Stimulated activated CD4-positive, alpha-beta T cell treated with anti-CD3 and anti-CD28 coated beads, Interleukin-1b, Interleukin-23, amount 100 ng/mL, for 24 hours (primary cell): ENCODE data around the gene CHMP5.
A peak's percentile ranks its signal among the peaks of the same experiment; 100 is the strongest.

ENCODE experiments used
- DNase-seq, 4 experiments: peaks; one replicate each; pipeline ENCODE4 v3.0.0-alpha.2; 2020; ENCODE audit warnings: low read depth in 4 of 4, low spot score in 1 of 4

Gene CHMP5

DNA sequence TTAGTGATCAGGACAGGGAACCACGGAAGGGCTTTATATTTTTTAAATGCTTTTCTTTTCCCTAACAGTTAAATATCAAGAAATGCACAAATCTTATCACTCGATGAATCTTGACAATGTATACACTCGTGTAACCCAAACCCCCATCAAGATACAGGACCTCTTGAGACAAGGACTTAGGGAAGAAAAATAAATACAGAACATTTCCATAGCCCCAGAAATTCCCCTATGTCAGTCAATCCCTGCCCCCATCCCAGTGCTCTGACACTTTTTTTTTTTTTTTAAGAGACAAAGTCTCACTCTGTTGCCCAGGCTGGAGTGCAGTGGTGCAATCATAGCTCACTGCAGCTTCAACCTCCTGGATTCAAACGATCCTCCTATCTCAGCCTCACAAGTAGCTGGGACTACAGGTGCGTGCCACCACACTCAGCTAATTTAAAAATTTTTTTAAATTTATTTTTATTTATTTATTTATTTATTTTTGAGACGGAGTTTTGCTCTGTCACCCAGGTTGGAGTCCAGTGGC is 22.2 kb upstream of the CHMP5 start:
- DNase-seq = no peak

- DNase-seq = no peak
Measured at GRCh38 chr9:33244137-33244784, 20.6 kb upstream of the CHMP5 start.

DNA sequence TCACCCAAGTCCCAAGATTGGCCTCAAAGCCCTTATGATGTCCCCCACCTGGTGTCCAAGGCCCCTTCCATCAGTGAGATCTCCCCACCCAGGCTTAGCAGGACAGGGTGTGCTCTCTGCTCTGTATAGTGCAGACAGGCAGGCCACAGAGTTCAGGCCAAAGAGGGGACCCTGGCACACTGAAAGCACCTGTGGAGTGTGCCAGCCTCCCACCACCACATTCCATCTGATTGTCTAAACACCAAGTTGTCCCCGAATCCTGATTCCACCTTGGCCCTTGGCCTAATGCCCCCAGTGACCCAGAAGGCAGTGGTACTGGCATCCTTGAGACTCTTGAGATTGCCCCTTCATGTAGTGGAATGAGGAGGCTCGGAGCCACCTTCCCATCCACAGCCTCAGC is 19.5 kb upstream of the CHMP5 start:
- DNase-seq = no peak

DNA sequence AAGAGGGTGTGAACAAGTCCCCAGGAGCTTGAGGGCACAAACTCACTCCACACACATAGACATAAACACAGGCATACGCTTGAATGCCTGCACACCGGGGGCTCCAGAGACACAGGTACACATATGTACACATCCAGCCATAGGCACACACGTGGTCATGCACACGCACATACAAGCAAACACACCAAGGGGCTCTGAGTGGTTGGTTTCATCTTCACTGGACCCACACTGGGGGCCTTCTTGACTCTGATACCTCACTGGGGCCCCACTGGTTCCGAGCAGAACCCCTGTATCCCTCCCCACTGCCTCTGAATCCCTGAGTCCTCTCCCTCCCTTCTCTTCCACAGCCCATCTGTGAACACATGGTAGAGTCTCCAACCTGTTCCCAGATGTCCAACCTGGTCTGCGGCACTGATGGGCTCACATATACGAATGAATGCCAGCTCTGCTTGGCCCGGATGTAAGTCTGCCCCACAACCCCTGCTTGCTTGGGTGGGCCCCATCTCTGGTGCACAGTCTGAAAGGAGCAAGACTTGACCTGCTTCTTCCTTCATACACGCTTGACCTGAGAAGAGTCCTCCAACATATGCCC is 18.5 kb upstream of the CHMP5 start:
- no peak for DNase-seq

DNA sequence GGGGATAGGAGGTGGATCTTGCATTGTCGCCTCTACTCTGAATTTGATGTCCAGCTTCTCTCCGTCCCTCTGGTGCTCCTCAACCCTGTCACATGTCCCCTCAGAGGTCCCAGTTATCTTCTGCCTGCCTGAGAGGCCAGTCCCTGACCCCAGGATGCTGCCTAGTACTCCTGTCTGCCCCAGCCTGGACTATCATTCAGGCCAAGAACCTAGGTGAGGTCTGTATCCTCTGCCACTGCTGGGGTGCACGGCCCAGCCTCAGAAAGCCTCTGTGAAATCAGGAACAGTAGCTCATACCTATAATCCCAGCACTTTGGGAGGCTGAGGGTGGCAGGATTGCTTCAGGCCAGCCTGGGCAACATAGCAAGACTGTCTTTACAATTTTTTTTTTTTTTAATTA is 16.2 kb upstream of the CHMP5 start:
- DNase-seq = no peak

DNA sequence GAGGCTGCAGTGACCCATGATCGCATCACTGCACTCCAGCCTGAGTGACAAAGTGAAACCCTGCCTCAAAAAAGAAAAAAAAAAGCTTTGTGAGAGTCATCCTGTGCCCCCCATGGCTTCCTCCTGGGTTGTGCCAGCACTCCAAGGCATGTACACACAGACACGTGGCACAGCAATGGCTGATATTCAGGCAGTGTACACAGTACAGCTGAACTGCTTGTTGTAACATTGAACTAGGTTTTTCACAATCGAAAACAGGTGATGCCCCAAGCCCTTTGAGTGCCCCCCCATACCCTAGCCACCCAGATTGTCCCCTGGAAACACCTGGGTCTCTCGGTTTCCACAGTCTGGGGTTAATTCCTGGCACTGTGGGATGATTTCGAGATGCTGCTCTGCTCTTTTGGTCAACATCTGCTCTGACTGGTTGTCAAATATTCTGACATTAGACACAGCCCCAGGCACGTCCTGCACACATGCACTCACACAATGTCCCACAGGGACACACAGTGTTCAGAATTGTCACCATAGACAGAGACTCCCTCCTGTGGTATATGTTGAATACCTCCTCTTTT is 15.7 kb upstream of the CHMP5 start:
- DNase-seq = no peak

- DNase-seq = no peak
Measured at GRCh38 chr9:33249983-33250382, 14.9 kb upstream of the CHMP5 start.

DNA sequence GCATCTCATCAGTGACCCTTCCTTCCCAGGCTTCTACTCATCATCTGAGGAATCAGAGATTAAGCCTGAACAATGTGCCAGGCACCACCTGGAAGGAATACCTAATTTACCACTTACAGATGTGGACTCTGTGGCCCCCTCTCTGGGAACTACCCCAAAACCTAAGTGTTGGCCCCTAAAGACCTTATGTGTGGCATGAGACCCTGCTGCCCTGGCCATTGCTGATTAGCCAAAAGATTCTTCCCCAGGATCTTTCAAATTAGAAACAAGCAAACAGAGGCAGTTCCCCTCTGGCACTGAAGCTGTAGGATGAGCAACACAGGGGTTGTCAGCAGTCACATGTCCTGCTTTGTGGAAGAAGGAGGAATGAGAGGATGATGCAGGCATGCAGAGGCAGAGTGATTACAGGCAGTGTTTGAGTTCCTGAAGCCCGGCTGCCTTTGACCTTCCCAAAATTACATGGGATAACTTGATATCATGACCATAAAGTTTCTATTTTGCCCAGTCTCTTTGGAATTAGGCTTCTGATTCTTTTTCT is 14.3 kb upstream of the CHMP5 start:
- no peak for DNase-seq

- no peak for DNase-seq
Measured at GRCh38 chr9:33254211-33254610, 10.6 kb upstream of the CHMP5 start.

DNA sequence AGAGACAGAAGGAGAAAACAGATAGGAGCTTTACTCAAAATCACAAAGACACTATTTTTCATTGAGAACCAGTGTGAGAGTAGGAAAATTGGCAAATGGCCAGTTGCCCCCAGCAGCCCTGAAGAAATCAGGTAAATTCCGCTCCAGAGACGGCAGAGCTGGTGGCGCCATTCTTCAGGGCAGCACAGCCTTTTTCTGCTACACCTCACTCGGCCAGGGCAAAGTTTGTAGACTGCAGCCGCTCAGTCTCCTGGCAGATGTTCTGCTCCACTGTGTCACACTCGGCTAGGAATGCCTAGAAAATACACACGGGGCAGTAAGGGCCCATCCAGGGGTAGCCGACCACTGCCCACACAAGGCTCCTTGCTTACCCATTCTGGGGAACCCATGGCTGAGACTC is 9.8 kb upstream of the CHMP5 start:
- DNase-seq = no peak

GRCh38 chr9:33255471-33255870 is 9.4 kb upstream of the CHMP5 start:
- DNase-seq = no peak

- no peak for DNase-seq
Measured at GRCh38 chr9:33256236-33256635, 8.6 kb upstream of the CHMP5 start.

GRCh38 chr9:33257276-33257675 is 7.6 kb upstream of the CHMP5 start:
- no peak for DNase-seq

DNA sequence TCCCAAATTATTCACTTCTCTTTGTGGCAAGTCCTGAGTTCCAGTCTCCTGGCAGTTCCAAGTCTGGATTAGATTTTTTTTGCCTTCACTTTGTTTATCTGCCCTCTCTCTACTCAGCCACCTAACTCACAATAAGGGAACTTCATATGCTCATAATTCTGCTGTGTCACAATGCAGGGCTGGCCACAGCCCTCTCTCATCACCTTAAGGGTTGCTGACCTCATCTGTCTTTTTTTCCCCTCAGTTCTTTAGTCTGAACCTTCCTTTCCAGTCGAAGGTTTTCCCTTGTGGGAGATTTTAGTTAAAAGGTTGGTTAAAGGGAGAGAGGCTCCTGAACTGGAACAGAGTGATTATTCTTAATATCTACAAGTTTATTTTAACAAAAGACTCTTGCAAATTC is 4.5 kb upstream of the CHMP5 start:
- no peak for DNase-seq

- no peak for DNase-seq
Measured at GRCh38 chr9:33263131-33264002, 1.5 kb upstream of the CHMP5 start.

DNA sequence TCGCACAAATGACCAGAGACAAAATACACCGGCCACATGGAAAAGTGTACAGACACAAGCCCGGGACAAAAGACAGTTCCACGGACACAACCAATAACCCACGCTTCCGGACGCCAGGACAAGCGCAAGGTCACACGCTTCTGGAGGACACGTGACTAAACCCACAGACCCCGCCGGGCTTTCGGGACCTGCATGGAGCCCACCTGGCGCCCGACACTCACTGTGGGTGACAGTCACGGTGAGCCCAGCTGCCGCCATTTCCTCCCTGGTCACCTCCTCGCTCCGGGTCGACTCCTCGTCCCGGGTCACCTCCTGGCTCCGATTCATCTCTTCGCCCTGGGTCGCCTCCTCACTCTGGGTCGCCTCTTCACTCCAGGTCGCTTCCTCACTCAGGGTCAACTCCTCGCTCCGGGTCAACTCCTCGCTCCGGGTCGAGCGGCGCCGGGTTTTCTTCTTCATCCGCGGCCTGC is 811 bp upstream of the CHMP5 start:
- DNase-seq = peak; percentile 8 to 31 (median 20)

GRCh38 chr9:33265211-33265865 is 489 bp downstream of the CHMP5 start:
- no peak for DNase-seq

GRCh38 chr9:33267151-33267767 is 2.4 kb downstream of the CHMP5 start:
- no peak for DNase-seq

GRCh38 chr9:33270146-33270545 is 5.3 kb downstream of the CHMP5 start:
- DNase-seq = no peak

DNA sequence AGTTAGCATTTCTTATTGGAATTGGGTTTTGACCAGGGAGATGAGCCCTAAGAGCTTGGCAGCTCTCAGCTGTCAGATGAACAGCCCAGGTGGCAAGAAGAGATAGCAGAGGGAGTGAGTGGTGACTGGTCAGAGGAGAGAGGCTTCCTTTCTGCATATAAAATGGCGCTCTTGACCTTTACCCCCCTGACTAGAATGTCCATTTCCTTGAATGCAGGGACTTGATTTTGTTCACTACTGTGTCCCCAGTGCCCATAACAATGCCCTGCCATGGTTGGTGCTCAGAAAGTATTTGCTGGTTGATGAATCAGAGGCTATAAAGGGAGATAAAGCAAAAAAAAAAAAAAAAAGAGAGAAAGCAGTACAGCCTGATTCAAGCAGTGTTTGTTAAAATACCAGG is 7.2 kb downstream of the CHMP5 start:
- DNase-seq = no peak
